Right lobe of liver (tissue), 6 donors: Measurements from ENCODE around the gene TMEM131. TPM values are rescaled to one million over a fixed set of nuclear protein-coding genes. Genes with fewer than 3 reads are reported as not detected.

Experiments
- ATAC-seq, 4 donors: fragments of 200-7000 bp; cut with Tn5 transposase; one replicate each; pipeline ENCODE4 v1.9.1; 2020; ENCODE audit warnings: mild to moderate bottlenecking in 4 of 4, moderate library complexity in 4 of 4
- DNase-seq, 3 donors: peaks; one replicate each; pipeline ENCODE4 v3.0.0-alpha.2; 2020
- H3K27ac ChIP-seq, 3 donors: fragments of 200-600 bp; one replicate each; pipeline ENCODE4 v1.8.0; 2022
- H3K27me3 ChIP-seq, 2 donors: fragments of 200-600 bp; one replicate each; pipeline ENCODE4 v1.8.0; 2022
- H3K36me3 ChIP-seq, 4 donors: fragments of 200-600 bp; sonication (generic) in 1 of 4; one replicate each; pipeline versions ENCODE4 v1.5.1 to v1.8.0; 2017 to 2022; ENCODE audit warnings: control low read depth in 1 of 4
- H3K4me1 ChIP-seq, 4 donors: fragments of 200-600 bp; sonication (generic) in 1 of 4; one replicate each; pipeline versions ENCODE4 v1.5.1 to v1.8.0; 2017 to 2022; ENCODE audit warnings: control low read depth in 1 of 4
- H3K4me3 ChIP-seq, 3 donors: fragments of 200-600 bp; one replicate each; pipeline ENCODE4 v1.8.0; 2022
- H3K9me3 ChIP-seq, 4 donors: fragments of 200-600 bp; sonication (generic) in 1 of 4; one replicate each; pipeline versions ENCODE4 v1.5.1 to v1.8.0; 2017 to 2022; ENCODE audit warnings: control low read depth in 1 of 4
- POLR2A ChIP-seq: fragments of 450-650 bp; IDR thresholded peaks from one replicate; pipeline ENCODE4 v1.6.1; 2017; ENCODE audit warnings: antibody characterized with exemption, mild to moderate bottlenecking
- WGBS: methylation state at CpG from one replicate; pipeline ENCODE4 v1.1.6; 2018; ENCODE audit warnings: low coverage, low lambda C conversion rate; ENCODE audit not compliant: insufficient coverage; ENCODE audit errors: missing lambda C conversion rate; 5-methylcytosine and 5-hydroxymethylcytosine counted together
- intact Hi-C, 2 donors: fragments of 100-400 bp; cut with DNase I; formaldehyde crosslinking; loops; one replicate each; pipeline versions ENCODE4 v1.11.2 to v1.14.1; 2022
- total RNA-seq, 6 experiments: library from RNA; depleted of rRNA in 2 of 6; stranded (reverse); fragments of >200 nt in 2 of 6; fragmentation: NEBNext Ultra II Directional in 3 of 6; extraction: Animal tissue kit (Norgen Biotek cat#: 25700) in 3 of 6; gene quantifications; one replicate each; pipeline versions ENCODE4 v1.1.0 to v1.2.4, GENCODE V29; 2016 to 2023
- TF ChIP-seq, protein P1 (sequence below), 4 donors: fragments of 200-600 bp in 3 of 4; fragments of 450-650 bp in 1 of 4; IDR thresholded peaks; one replicate each; pipeline versions ENCODE4 v1.5.1 to v1.8.0; 2016 to 2022; ENCODE audit warnings: antibody characterized with exemption in 4 of 4, mild to moderate bottlenecking in 2 of 4
- donor health status: DM: no; HTN: yes; CAD: no.
- donor health status: DM: no; HTN: no; CAD: no.
- donor health status: DM: no; HTN: no; CAD: no.
- donor health status: DM: no; HTN: yes; CAD: no.
- donor health status: DM: no; HTN: yes; CAD: no.

Gene TMEM131
- total RNA-seq, 6 experiments from 2014 or later: 14.8 to 34.0 (median 17.8) TPM

DNA sequence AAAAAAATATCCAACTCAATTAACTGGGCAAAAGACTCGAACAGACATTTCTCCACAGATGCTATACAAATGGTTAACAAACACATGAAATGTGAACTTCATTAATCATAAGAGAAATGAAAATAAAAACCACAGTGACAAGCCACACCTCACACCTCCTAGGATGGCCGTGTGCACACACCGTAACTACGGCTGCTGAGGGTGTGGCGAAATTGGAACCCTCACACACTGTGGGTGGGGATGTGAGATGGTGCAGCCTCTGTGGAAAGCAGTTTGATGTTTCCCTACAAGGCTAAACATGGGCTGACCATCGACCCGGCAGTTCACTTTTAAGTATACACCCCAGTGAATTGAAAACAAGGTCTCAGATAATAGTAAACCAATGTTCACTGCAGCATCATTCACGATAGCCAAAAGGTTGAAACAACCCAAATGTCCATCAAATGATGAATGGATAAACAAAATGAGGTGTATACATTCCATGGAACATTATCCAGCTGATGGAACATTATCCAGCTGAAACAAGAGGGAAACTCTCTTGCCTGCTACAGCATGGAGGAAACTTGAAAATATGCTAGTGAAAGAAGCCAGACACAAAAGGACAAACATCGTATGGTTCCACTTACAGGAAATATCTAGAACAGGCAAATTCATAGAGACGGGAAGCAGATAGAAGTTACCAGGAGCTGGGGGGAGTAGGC is 250.1 kb downstream of the TMEM131 start:
- ATAC-seq (peak; percentile 27 to 44 (median 39)), DNase-seq (no peak)
- H3K36me3 ChIP-seq: no peaks in the 10 kb centered on the region
- no peak overlapping the region for H3K27ac ChIP-seq
- H3K4me1 ChIP-seq: no peaks in the 10 kb centered on the region
- 69% methylated on average over 10 of the region's 10 CpGs for WGBS
- intact Hi-C loops: no loop called here
- TF ChIP-seq, protein P1, sequence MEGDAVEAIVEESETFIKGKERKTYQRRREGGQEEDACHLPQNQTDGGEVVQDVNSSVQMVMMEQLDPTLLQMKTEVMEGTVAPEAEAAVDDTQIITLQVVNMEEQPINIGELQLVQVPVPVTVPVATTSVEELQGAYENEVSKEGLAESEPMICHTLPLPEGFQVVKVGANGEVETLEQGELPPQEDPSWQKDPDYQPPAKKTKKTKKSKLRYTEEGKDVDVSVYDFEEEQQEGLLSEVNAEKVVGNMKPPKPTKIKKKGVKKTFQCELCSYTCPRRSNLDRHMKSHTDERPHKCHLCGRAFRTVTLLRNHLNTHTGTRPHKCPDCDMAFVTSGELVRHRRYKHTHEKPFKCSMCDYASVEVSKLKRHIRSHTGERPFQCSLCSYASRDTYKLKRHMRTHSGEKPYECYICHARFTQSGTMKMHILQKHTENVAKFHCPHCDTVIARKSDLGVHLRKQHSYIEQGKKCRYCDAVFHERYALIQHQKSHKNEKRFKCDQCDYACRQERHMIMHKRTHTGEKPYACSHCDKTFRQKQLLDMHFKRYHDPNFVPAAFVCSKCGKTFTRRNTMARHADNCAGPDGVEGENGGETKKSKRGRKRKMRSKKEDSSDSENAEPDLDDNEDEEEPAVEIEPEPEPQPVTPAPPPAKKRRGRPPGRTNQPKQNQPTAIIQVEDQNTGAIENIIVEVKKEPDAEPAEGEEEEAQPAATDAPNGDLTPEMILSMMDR (IDR thresholded peaks at IDR 0.05): no peak
- no peak for TF ChIP-seq POLR2A
- no peaks in the 10 kb centered on the region for H3K9me3 ChIP-seq
- no peaks in the 10 kb centered on the region for H3K27me3 ChIP-seq
- no peak overlapping the region for H3K4me3 ChIP-seq

DNA sequence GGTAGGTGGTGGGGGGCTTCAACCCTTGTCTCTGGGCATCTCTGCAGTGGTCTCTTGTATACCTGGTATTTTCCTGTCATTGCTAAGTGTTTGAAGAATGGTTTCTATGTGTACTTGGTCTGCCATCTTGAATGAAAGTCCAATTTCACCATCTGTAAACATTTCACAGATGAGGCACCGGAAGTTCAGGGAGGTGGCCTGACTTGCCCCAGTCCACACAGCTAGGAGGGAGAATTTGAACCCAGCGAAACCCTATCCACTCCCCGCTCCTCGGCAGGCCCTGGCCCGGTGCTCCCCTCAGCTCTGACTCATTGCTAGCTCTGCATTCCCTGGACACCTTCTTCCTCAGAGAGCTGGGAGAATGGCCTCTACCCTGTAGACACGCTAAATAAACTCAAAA is 251.8 kb downstream of the TMEM131 start:
- no peak overlapping the region for H3K4me3 ChIP-seq
- no peaks in the 10 kb centered on the region for H3K27me3 ChIP-seq
- H3K36me3 ChIP-seq: no peaks in the 10 kb centered on the region
- no peaks in the 10 kb centered on the region for H3K9me3 ChIP-seq
- ATAC-seq: no peak
- DNase-seq: no peak
- TF ChIP-seq, protein P1 (IDR thresholded peaks at IDR 0.05): no peak
- no peak for TF ChIP-seq POLR2A
- H3K27ac ChIP-seq: no peak overlapping the region
- 90% methylated on average over 6 of the region's 6 CpGs for WGBS
- H3K4me1 ChIP-seq: no peaks in the 10 kb centered on the region
- intact Hi-C loops: no loop called here

DNA sequence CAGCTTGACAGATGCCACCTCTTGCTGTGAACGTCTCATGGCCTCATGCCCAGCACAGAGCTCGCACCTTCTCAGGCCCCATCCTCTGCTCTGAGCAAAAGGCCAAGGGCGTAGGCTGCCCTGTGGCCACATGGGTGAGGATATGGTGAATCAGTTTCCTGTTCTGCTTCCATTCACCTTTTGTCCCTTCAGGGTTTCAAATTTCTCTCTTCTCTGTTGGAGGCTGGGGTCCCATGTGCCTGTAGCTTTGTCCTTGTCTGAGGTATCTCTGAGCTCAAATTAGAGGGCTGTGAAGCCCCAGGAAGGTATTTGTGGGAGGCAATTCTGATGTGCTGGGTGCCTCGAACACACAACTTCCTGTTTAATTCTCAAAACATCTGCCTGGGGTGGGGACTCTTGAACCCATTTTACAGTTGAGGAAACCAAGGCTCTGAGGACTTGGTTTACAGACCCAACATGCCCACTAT is 253.3 kb downstream of the TMEM131 start:
- H3K4me3 ChIP-seq: no peak overlapping the region
- TF ChIP-seq, protein P1 (IDR thresholded peaks at IDR 0.05): no peak
- TF ChIP-seq POLR2A: no peak
- DNase-seq: no peak
- no peaks in the 10 kb centered on the region for H3K36me3 ChIP-seq
- H3K27ac ChIP-seq: no peak overlapping the region
- H3K4me1 ChIP-seq: no peaks in the 10 kb centered on the region
- H3K27me3 ChIP-seq: no peaks in the 10 kb centered on the region
- ATAC-seq: no peak
- WGBS: 65% methylated on average over 3 of the region's 4 CpGs
- intact Hi-C loops: no loop called here
- H3K9me3 ChIP-seq: no peaks in the 10 kb centered on the region

DNA sequence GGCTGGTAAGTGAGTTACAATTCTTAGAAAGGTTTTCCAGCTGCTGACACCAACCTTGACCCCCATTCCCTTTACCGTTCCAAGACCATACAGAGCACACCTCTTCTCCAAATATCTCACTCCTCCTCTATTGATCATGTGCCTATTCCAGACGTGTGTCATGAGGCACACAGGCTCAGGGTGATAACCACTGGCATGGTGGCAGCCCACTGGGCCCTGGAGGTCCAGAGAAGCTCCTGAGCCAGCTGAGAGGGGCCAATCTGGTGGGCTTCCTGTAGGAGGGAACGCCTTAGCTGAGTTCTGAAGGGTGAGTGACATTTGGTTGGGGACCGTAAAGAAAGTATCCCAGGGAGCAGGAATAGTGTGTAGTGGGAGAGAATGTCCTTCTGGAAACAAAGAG is 254.1 kb downstream of the TMEM131 start:
- no peak for TF ChIP-seq POLR2A
- TF ChIP-seq, protein P1 (IDR thresholded peaks at IDR 0.05): no peak
- H3K36me3 ChIP-seq: no peaks in the 10 kb centered on the region
- no peak overlapping the region for H3K27ac ChIP-seq
- no peak for ATAC-seq
- no peaks in the 10 kb centered on the region for H3K27me3 ChIP-seq
- H3K9me3 ChIP-seq: no peaks in the 10 kb centered on the region
- DNase-seq: no peak
- intact Hi-C loops: no loop called here
- 49% methylated on average over 4 of the region's 4 CpGs for WGBS
- H3K4me3 ChIP-seq: no peak overlapping the region
- H3K4me1 ChIP-seq: no peaks in the 10 kb centered on the region
